Amniotic epithelial cell (primary cell): ENCODE data around the gene ARL2BP.

Experiments used
- DNase-seq: peaks from one replicate; pipeline ENCODE4 v3.0.0-alpha.2; 2010; ENCODE audit warnings: low read depth

ARL2BP gene

GRCh38 chr16:57283214-57283958 is 38.3 kb downstream of the ARL2BP start:
- no peak for DNase-seq

GRCh38 chr16:57283959-57284208 is 38.8 kb downstream of the ARL2BP start:
- no peak for DNase-seq

DNA sequence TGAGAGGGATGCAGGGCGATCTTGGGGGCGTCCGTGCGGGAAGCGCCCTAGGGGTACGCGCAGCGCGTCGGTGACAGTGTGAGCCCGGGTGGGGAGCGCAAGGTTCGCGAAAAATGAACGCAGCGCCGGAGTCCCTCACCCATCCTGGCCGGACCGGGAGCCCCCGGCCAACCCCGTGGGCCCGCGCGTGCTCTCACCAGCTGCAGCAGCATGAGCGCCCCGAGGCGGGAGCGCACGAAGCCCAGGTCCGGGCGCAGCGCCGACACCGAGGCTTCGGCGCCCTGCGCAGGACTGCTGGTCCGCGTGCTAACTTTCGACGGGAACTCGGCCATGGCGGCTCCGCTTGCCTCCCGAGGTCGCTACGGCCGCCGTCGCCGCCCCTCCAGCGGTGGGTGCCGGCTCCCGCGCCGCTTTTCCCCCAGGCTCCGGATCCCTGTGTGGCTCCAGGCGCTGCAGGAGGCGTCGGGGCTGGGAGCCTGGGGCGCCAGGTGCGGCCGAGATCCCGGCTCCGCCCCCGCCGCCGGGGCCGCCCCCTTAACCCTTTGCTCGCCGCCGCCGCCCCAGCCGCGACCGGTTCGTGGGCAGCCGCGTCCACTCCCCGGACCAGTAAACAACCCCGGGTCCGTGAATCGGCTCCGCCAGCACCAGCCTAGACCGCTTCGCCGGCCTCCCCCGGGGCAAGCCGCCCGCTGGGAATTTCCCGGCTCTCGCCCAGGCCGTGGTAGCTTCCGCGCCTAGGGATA is 39.3 kb downstream of the ARL2BP start, which contains the start of gene PLLP:
TSS of gene PLLP (minus strand) at position 464 of the 743 bp plus-strand sequence. CDS start at position 332, 132 bp downstream.
- peak; percentile 45 for DNase-seq

GRCh38 chr16:57284952-57285363 is 39.9 kb downstream of the ARL2BP start:
- DNase-seq = no peak

DNA sequence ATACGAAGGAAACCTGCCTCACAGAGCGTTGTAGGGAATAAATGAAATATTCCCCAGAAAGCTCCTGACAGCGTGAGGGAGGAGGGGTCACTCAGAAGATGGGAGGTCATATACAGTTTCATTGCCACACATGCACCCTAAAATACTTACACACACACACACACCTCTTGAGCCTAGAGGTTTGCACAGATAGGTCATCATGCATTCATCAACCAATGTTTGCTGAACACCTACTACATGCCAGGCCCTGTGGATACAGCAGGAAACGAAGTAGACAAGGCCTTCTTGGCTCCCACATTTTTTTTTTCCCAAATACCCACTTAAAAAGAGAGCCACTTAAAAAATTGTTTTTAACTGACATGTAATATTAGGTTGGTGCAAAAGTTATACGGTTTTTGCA is 40.3 kb downstream of the ARL2BP start:
- DNase-seq = no peak

DNA sequence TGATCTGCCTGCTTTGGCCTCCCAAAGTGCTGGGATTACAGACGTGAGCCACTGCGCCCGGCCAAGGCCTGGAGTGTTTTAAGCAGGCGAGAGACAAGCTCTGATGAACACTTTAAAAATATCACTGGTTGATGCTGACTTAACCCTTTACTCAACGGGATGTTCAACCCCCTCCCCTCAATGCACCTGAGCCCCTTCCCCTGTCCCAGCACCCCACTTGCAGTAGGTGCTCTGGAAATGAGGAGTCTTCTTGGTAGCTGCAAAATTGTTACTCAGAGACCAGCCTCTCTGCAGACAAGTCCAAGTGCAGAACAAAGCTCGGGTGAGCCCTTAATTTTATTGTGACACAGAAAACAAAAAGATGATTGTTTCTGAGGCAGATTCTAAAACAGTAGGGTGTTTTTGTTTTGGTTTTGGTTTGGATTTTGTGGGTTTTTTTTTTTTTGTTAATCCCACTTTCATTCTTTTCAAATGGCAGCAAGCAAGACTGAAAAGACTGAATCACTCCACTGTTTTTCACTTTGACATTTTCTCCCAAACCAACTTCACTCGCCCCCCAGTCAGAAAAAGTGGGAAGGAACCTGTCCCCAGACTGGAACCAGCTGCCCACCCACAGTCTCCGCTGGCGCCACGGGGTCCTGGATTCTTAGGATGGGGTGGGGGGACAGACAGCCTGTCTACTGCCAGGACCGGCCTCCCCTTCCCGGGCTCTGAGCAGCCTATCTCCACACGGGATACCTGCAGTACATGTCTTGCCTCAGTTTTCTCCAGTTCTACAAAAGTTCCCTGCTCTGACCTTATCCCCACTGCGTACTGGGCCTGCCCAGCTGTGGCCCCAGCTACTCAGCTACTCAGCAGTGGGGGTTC is 44.6 kb downstream of the ARL2BP start:
- no peak for DNase-seq

- no peak for DNase-seq
Measured at GRCh38 chr16:57297856-57298255, 52.8 kb downstream of the ARL2BP start.

GRCh38 chr16:57299009-57299718 is 54.1 kb downstream of the ARL2BP start:
- DNase-seq = no peak

DNA sequence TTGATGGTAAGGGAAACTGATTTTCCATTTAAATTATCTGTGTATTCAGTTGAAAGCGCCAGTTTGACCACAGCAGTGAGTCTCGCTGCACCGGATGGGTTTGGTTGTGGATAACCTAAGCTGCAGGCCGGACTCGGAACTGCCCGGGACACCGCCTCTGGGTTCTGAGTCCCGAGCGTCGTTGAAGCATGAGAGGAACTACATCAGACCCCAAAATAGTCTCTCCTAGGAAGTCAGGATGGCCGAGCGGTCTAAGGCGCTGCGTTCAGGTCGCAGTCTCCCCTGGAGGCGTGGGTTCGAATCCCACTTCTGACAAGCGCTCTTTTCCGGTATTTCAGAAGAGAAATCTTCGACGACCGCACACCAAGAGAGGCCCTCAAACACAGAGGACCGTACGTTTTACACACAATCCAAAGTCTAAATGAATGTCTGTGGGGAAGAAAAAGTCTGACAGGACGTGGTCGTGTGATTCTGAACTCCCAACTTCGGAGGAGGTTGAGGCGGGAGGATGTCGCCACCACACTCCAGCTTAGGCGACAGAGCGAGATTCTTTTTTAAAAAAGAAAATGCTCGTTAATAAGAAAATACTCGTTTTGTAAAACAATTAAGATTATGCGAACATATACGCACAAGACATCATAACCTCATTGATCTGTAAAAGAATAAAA is 54.8 kb downstream of the ARL2BP start:
- DNase-seq = peak; percentile 95

DNA sequence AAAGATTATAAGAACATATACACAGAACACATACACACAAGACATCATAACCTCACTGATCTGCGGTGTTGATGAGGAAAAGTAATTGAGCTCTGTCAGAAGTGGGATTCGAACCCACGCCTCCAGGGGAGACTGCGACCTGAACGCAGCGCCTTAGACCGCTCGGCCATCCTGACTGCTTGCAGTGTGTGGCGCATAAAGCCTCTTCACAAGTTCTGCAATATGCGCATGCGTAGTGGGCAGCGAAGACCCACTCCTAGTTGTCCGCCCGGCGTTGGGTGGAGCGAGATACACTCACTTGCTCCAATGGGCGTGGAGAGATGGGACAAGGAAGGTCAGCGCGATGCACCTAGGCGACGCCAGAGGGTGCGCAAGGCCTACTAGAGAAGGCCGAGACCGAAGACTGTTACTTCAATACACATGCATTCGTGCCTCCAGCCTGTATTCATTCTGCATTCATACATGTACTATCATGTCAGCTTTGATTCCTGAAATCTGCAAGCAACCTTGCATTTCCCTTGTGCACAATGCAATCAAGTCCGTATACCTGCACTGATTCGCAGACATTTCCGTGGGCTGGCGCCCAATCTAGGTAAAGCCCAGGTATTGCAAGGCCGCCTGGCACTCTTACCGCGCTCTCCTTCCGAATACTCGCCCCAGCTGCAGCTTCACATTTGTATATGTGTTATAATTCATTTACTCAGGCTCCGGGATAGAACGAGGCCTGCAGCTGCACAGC is 55.5 kb downstream of the ARL2BP start:
- peak; percentile 97 for DNase-seq

DNA sequence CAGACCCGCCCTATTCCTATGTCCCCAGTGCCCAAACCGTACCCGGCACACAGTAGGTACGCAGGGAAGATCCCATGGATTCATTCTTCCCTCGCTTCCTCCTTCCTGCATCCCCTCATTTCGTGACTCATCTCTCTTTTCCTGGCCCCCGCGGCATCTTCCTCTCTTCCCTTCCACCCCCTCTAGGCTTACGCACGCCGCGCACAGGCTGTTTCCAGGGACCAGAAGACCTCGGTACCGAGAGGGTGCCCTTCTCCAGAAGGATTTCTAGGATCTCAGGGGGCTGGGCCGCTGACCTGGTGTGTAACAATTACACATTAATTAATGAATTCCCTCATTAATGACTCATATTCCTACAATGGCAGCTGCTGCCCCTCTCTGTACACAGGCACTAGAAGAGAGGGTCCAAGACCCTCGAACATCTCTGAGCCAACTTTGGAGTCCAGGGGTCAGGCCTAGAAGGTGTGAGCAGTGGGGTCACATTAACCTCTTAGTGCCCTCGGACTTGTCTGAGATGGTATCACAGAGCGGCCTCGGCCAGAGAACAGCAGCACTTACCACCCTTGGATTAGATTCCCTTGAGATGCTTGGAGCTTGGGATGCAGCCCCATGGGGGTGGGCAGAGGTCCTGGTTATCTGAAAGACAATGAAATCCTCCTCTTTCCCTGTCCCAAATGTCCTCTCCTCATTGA is 56.2 kb downstream of the ARL2BP start:
- DNase-seq = no peak
